Left lung (tissue), 10 donors: ENCODE data around the gene IGSF21. TPM values are rescaled to one million over a fixed set of nuclear protein-coding genes. Genes with fewer than 3 reads are reported as not detected.

Experiments
- ATAC-seq: fragments of 200-7000 bp; cut with Tn5 transposase; one replicate; pipeline ENCODE4 v1.9.1; 2020; ENCODE audit warnings: moderate library complexity
- DNase-seq, 4 donors: peaks; one replicate each; pipeline ENCODE4 v3.0.0-alpha.2; 2013 to 2020
- H3K27ac ChIP-seq, 2 donors: fragments of 200-600 bp; sonication (generic) in 1 of 2; one replicate each; pipeline versions ENCODE4 v1.5.0 to v1.8.0; 2020 to 2021
- H3K27me3 ChIP-seq, 2 donors: fragments of 200-600 bp; sonication (generic) in 1 of 2; one replicate each; pipeline versions ENCODE4 v1.5.0 to v1.8.0; 2020 to 2021
- H3K36me3 ChIP-seq, 2 donors: fragments of 200-600 bp; sonication (generic) in 1 of 2; one replicate each; pipeline versions ENCODE4 v1.5.0 to v1.8.0; 2020 to 2021
- H3K4me1 ChIP-seq, 2 donors: fragments of 200-600 bp; one replicate each; pipeline ENCODE4 v1.8.0; 2021
- H3K4me3 ChIP-seq, 2 donors: fragments of 200-600 bp; sonication (generic) in 1 of 2; one replicate each; pipeline versions ENCODE4 v1.5.0 to v1.8.0; 2020 to 2021; ENCODE audit warnings: mild to moderate bottlenecking in 1 of 2
- H3K9me3 ChIP-seq, 2 donors: fragments of 200-600 bp; sonication (generic) in 1 of 2; one replicate each; pipeline versions ENCODE4 v1.5.0 to v1.8.0; 2020 to 2021
- CTCF ChIP-seq, 2 donors: fragments of 200-600 bp; sonication (generic) in 1 of 2; IDR thresholded peaks; one replicate each; pipeline versions ENCODE4 v1.5.0 to v1.8.0; 2021; ENCODE audit warnings: antibody characterized with exemption in 2 of 2
- intact Hi-C, 2 donors: fragments of 100-400 bp; cut with DNase I; formaldehyde crosslinking; loops; one replicate each; pipeline versions ENCODE4 v1.11.2 to v1.14.2; 2022
- polyA plus RNA-seq, 6 donors: library from polyadenylated mRNA; unstranded; fragments of 120-200 nt; gene quantifications; one replicate each; pipeline ENCODE4 v1.2.1, GENCODE V29; 2013; ENCODE audit not compliant: insufficient read length in 6 of 6
- total RNA-seq, 2 donors: library from RNA; stranded (reverse); fragmentation: NEBNext Ultra II Directional; extraction: Animal tissue kit (Norgen Biotek cat#: 25700); gene quantifications; one replicate each; pipeline ENCODE4 v1.2.1, GENCODE V29; 2021
- donor health status: DM: no; HTN: yes; CAD: no.
- donor health status: DM: no; HTN: no; CAD: no.

The IGSF21 gene
- total and polyA plus RNA-seq, 8 donors = 0.14 to 1.2 (median 0.25) TPM; not detected in 2

- DNase-seq (no peak), ATAC-seq (no peak)
- TF ChIP-seq CTCF (IDR thresholded peaks at IDR 0.05) = no peak
- Histone ChIP-seq H3K9me3 (no peaks in the 10 kb centered on the region), H3K36me3 (no peaks in the 10 kb centered on the region), H3K27me3 (peaks cover 0 to 22% of the 10 kb centered on the region in 2 donors), H3K4me1 (no peaks in the 10 kb centered on the region), H3K4me3 (no peak overlapping the region), H3K27ac (no peak overlapping the region)
- intact Hi-C loops = no loop called here
These were observed 34.4 kb upstream of the IGSF21 start for GRCh38 chr1:18073066-18073642.

GRCh38 chr1:18077657-18078215, 29.9 kb upstream of the IGSF21 start:
- no peaks in the 10 kb centered on the region for H3K36me3 ChIP-seq
- no peak for ATAC-seq
- H3K9me3 ChIP-seq = no peaks in the 10 kb centered on the region
- DNase-seq = no peak
- H3K27me3 ChIP-seq = peaks cover 0 to 57% of the 10 kb centered on the region in 2 donors
- H3K4me3 ChIP-seq = no peak overlapping the region
- no peaks in the 10 kb centered on the region for H3K4me1 ChIP-seq
- H3K27ac ChIP-seq = no peak overlapping the region
- TF ChIP-seq CTCF (IDR thresholded peaks at IDR 0.05) = no peak
- intact Hi-C loops = no loop called here

- Histone ChIP-seq H3K36me3 (no peaks in the 10 kb centered on the region), H3K9me3 (no peaks in the 10 kb centered on the region), H3K4me3 (no peak overlapping the region), H3K4me1 (no peaks in the 10 kb centered on the region), H3K27me3 (peaks cover 0 to 63% of the 10 kb centered on the region in 2 donors), H3K27ac (no peak overlapping the region)
- ATAC-seq = no peak
- no peak for TF ChIP-seq CTCF (IDR thresholded peaks at IDR 0.05)
- intact Hi-C loops = no loop called here
- no peak for DNase-seq
These were observed 27.5 kb upstream of the IGSF21 start for GRCh38 chr1:18079941-18080735.

- no peaks in the 10 kb centered on the region for H3K9me3 ChIP-seq
- TF ChIP-seq CTCF (IDR thresholded peaks at IDR 0.05) = no peak
- intact Hi-C loops = no loop called here
These were observed 22.1 kb upstream of the IGSF21 start for GRCh38 chr1:18085387-18086074.

More at GRCh38 chr1:18085387-18086074, 22.1 kb upstream of the IGSF21 start:
- peaks cover 0 to 70% of the 10 kb centered on the region in 2 donors for H3K27me3 ChIP-seq
- no peak overlapping the region for H3K4me3 ChIP-seq
- no peak overlapping the region for H3K27ac ChIP-seq
- H3K4me1 ChIP-seq = no peaks in the 10 kb centered on the region
- no peaks in the 10 kb centered on the region for H3K36me3 ChIP-seq
- ATAC-seq (no peak), DNase-seq (no peak)
